ENCODE measurements around the gene TAC1.

TAC1 gene, protein sequence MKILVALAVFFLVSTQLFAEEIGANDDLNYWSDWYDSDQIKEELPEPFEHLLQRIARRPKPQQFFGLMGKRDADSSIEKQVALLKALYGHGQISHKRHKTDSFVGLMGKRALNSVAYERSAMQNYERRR

GRCh38 chr7:97731736-97732564 is at the start of gene TAC1:
TAC1 (plus strand) TSS chr7:97732086; CDS start chr7:97732613, 527 bp downstream.
- no peak within 1 kb of the TSS for H3K27ac ChIP-seq
- TF ChIP-seq, protein P1, sequence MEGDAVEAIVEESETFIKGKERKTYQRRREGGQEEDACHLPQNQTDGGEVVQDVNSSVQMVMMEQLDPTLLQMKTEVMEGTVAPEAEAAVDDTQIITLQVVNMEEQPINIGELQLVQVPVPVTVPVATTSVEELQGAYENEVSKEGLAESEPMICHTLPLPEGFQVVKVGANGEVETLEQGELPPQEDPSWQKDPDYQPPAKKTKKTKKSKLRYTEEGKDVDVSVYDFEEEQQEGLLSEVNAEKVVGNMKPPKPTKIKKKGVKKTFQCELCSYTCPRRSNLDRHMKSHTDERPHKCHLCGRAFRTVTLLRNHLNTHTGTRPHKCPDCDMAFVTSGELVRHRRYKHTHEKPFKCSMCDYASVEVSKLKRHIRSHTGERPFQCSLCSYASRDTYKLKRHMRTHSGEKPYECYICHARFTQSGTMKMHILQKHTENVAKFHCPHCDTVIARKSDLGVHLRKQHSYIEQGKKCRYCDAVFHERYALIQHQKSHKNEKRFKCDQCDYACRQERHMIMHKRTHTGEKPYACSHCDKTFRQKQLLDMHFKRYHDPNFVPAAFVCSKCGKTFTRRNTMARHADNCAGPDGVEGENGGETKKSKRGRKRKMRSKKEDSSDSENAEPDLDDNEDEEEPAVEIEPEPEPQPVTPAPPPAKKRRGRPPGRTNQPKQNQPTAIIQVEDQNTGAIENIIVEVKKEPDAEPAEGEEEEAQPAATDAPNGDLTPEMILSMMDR (IDR thresholded peaks at IDR 0.05) = no peak
- TF ChIP-seq ZFX (IDR thresholded peaks at IDR 0.05; ENCODE audit: borderline replicate concordance) = no peak

- TF ChIP-seq ZFX (IDR thresholded peaks at IDR 0.05; ENCODE audit: borderline replicate concordance) = no peak
- TF ChIP-seq, protein P1 (IDR thresholded peaks at IDR 0.05) = no peak
These were observed 45.9 kb upstream of the TAC1 start for GRCh38 chr7:97685952-97686351.

DNA sequence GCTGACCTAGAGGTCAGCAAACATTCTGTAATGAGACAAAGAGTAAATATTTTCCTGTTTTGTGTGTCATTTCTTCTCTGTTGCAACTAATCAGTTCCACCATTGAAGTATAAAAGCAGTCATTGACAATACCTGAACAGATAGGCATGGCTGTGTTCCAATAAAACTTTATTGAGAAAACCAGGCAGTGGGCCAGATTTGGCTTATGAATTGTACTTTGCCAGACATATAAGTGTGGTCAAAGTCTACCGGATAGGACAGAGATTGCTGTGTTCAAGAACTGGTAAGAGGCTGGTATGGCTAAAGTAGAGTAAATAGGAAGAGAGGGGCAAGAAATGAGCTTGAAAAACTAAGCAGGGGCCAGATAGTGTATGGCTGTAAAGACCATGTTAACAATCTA is 38.3 kb upstream of the TAC1 start:
- H3K27ac ChIP-seq = no peak overlapping the region
- TF ChIP-seq, protein P1 (IDR thresholded peaks at IDR 0.05) = no peak
- TF ChIP-seq ZFX (IDR thresholded peaks at IDR 0.05; ENCODE audit: borderline replicate concordance) = no peak

More at GRCh38 chr7:97685952-97686351, 45.9 kb upstream of the TAC1 start:
- no peak overlapping the region for H3K27ac ChIP-seq

GRCh38 chr7:97694355-97694754 is 37.5 kb upstream of the TAC1 start:
- no peak overlapping the region for H3K27ac ChIP-seq
- no peak for TF ChIP-seq ZFX (IDR thresholded peaks at IDR 0.05; ENCODE audit: borderline replicate concordance)
- TF ChIP-seq, protein P1 (IDR thresholded peaks at IDR 0.05) = no peak

- no peak for TF ChIP-seq ZFX (IDR thresholded peaks at IDR 0.05; ENCODE audit: borderline replicate concordance)
- TF ChIP-seq, protein P1 (IDR thresholded peaks at IDR 0.05) = no peak
- no peak overlapping the region for H3K27ac ChIP-seq
These were observed 34.5 kb upstream of the TAC1 start for GRCh38 chr7:97697396-97697795.

DNA sequence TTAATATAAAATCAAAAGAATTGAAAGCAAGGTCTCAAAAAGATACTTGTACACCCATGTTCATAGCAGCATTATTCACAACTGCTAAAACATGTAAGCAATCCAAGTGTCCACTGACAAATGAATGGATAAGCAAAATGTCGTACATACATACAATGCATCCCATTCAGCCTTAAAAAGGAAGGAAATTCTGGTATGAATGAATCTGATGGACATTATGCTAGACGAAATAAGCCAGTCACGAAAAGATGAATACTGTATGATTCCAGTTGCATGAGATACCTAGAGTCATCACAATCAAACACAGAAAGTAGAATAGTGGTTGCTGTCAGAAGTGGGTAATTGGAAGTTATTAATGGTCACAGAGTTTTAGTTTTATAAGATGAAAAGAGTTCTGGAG is 9.5 kb upstream of the TAC1 start:
- TF ChIP-seq, protein P1 (IDR thresholded peaks at IDR 0.05) = no peak
- TF ChIP-seq ZFX (IDR thresholded peaks at IDR 0.05; ENCODE audit: borderline replicate concordance) = no peak
- no peak overlapping the region for H3K27ac ChIP-seq
